Neural cell (in vitro differentiated cells): ENCODE results near the gene TMEFF1. TPM values are rescaled to one million over a fixed set of nuclear protein-coding genes. Genes with fewer than 3 reads are reported as not detected.

Source experiments
- H2AFZ ChIP-seq: fragments of 200-600, 300-800 bp; sonication (generic), shearing (Covaris generic); 2 replicates; pipeline ENCODE4 v1.6.0; 2014; ENCODE audit warnings: low read depth, mild to moderate bottlenecking, antibody characterized with exemption, low read length, moderate library complexity
- H3F3A ChIP-seq: fragments of 200-600 bp; shearing (Covaris generic); 2 replicates; pipeline ENCODE4 v1.6.1; 2016; ENCODE audit warnings: mild to moderate bottlenecking, moderate library complexity, mixed read lengths, antibody characterized with exemption, low read length; ENCODE audit not compliant: insufficient read depth, poor library complexity, severe bottlenecking
- H3K27ac ChIP-seq: fragments of 200-600, 300-800 bp; sonication (generic), shearing (Covaris generic); 2 replicates; pipeline ENCODE4 v1.5.1; 2014; ENCODE audit warnings: mild to moderate bottlenecking, low read length, moderate library complexity
- H3K27me3 ChIP-seq: fragments of 300-800, 200-600 bp; sonication (generic), shearing (Covaris generic); 2 replicates; pipeline ENCODE4 v1.6.0; 2014; ENCODE audit warnings: mild to moderate bottlenecking, low read depth, low read length, moderate library complexity; ENCODE audit not compliant: insufficient read depth
- H3K36me3 ChIP-seq: fragments of 300-800, 200-600 bp; sonication (generic), shearing (Covaris generic); 2 replicates; pipeline ENCODE4 v1.5.1; 2014; ENCODE audit warnings: mild to moderate bottlenecking, antibody characterized with exemption, low read length, moderate library complexity; ENCODE audit not compliant: insufficient read depth
- H3K4me2 ChIP-seq: fragments of 300-800, 200-600 bp; sonication (generic), shearing (Covaris generic); 2 replicates; pipeline ENCODE4 v1.6.0; 2014; ENCODE audit warnings: mild to moderate bottlenecking, low read length
- H3K4me3 ChIP-seq: fragments of 300-800, 200-600 bp; sonication (generic), shearing (Covaris generic); 2 replicates; pipeline ENCODE4 v1.5.1; 2014; ENCODE audit warnings: mild to moderate bottlenecking, low read length, moderate library complexity
- H3K79me2 ChIP-seq: fragments of 200-600 bp; shearing (Covaris generic); replicated peaks from 2 replicates; pipeline ENCODE4 v1.6.0; 2014; ENCODE audit warnings: mild to moderate bottlenecking, low read length, moderate library complexity; ENCODE audit not compliant: insufficient read depth
- H3K9ac ChIP-seq: fragments of 300-800, 200-600 bp; sonication (generic), shearing (Covaris generic); 2 replicates; pipeline ENCODE4 v1.6.1; 2016; ENCODE audit warnings: mild to moderate bottlenecking, low read length, mixed read lengths
- H3K9me2 ChIP-seq: fragments of 200-600 bp; shearing (Covaris generic); 2 replicates; pipeline ENCODE4 v1.6.1; 2016; ENCODE audit warnings: mild to moderate bottlenecking, low read length, mixed read lengths; ENCODE audit not compliant: insufficient read depth
- H3K9me3 ChIP-seq: fragments of 200-600, 300-800 bp; sonication (generic), shearing (Covaris generic); 2 replicates; pipeline ENCODE4 v1.6.1; 2016; ENCODE audit warnings: mild to moderate bottlenecking, mixed run types, low read length, moderate library complexity, mixed read lengths
- H4K20me1 ChIP-seq: fragments of 200-600 bp; shearing (Covaris generic); 2 replicates; pipeline ENCODE4 v1.6.1; 2016; ENCODE audit warnings: mild to moderate bottlenecking, mixed run types; ENCODE audit not compliant: insufficient read depth
- EP300 ChIP-seq: fragments of 450-650 bp; conservative IDR thresholded peaks from 2 replicates; pipeline ENCODE4 v1.6.1; 2014; ENCODE audit warnings: antibody characterized with exemption, mild to moderate bottlenecking, moderate library complexity; ENCODE audit not compliant: poor library complexity, severe bottlenecking
- EZH2 ChIP-seq: fragments of 200-600, 300-800 bp; shearing (Covaris generic), sonication (generic); IDR thresholded peaks from 2 replicates; pipeline ENCODE4 v1.6.1; 2014; ENCODE audit warnings: antibody characterized with exemption, low read length, borderline replicate concordance, mild to moderate bottlenecking; ENCODE audit not compliant: insufficient read depth, poor library complexity, severe bottlenecking
- MXI1 ChIP-seq: fragments of 450-650 bp; conservative IDR thresholded peaks from 2 replicates; pipeline ENCODE4 v1.6.1; 2014; ENCODE audit warnings: antibody characterized with exemption, mild to moderate bottlenecking; ENCODE audit not compliant: poor library complexity, severe bottlenecking
- POLR2AphosphoS5 ChIP-seq: IDR thresholded peaks from 2 replicates; pipeline ENCODE4 v1.6.1; 2012
- RAD21 ChIP-seq: fragments of 450-650 bp; conservative IDR thresholded peaks from 2 replicates; pipeline ENCODE4 v1.6.1; 2014; ENCODE audit warnings: antibody characterized with exemption, mild to moderate bottlenecking, moderate library complexity
- REST ChIP-seq: IDR thresholded peaks from 2 replicates; pipeline ENCODE4 v1.6.1; 2012; ENCODE audit warnings: borderline replicate concordance
- SMC3 ChIP-seq: fragments of 450-650 bp; conservative IDR thresholded peaks from 2 replicates; pipeline ENCODE4 v1.6.1; 2014; ENCODE audit warnings: antibody characterized with exemption, mild to moderate bottlenecking, moderate library complexity; ENCODE audit not compliant: poor library complexity
- TAF1 ChIP-seq: IDR thresholded peaks from 2 replicates; pipeline ENCODE4 v1.6.1; 2012; ENCODE audit warnings: low read depth
- polyA plus RNA-seq: library from polyadenylated mRNA; depleted of rRNA; stranded (reverse); fragments of >200 nt; gene quantifications from 2 replicates; pipeline ENCODE4 v1.2.3, GENCODE V29; 2014
- TF ChIP-seq, protein P1 (sequence below): fragments of 450-650 bp; IDR thresholded peaks from 2 replicates; pipeline ENCODE4 v1.5.1; 2014; ENCODE audit warnings: antibody characterized with exemption, mild to moderate bottlenecking, moderate library complexity; ENCODE audit not compliant: poor library complexity, severe bottlenecking

TMEFF1 gene
- polyA plus RNA-seq, 1 donor from 2014 or later, result 273 TPM

GRCh38 chr9:100449420-100449819 lies 23.5 kb upstream of the TMEFF1 start:
- TF ChIP-seq MXI1 (no peak), RAD21 (no peak), TAF1 (no peak), EZH2 (no peak)
- H3K27ac ChIP-seq, result no peak overlapping the region
- no peaks in the 10 kb centered on the region for H4K20me1 ChIP-seq
- no peak overlapping the region for H3K4me2 ChIP-seq
- H3K9ac ChIP-seq, result no peak overlapping the region
- peaks cover 17% of the 10 kb centered on the region for H3K36me3 ChIP-seq
- H3K79me2 ChIP-seq, result peaks cover 7% of the 10 kb centered on the region
- no peaks in the 10 kb centered on the region for H3F3A ChIP-seq
- no peak overlapping the region for H2AFZ ChIP-seq
- no peaks in the 10 kb centered on the region for H3K9me3 ChIP-seq
- no peak overlapping the region for H3K4me3 ChIP-seq
- no peaks in the 10 kb centered on the region for H3K27me3 ChIP-seq
- no peaks in the 10 kb centered on the region for H3K9me2 ChIP-seq

- no peak overlapping the region for H3K4me2 ChIP-seq
- no peaks in the 10 kb centered on the region for H4K20me1 ChIP-seq
- H2AFZ ChIP-seq, result no peak overlapping the region
- no peaks in the 10 kb centered on the region for H3K9me3 ChIP-seq
- no peak overlapping the region for H3K27ac ChIP-seq
- no peaks in the 10 kb centered on the region for H3K79me2 ChIP-seq
- no peak overlapping the region for H3K4me3 ChIP-seq
- no peaks in the 10 kb centered on the region for H3K27me3 ChIP-seq
- peaks cover 15% of the 10 kb centered on the region for H3K36me3 ChIP-seq
- TF ChIP-seq REST, result no peak
- TF ChIP-seq POLR2AphosphoS5, result no peak
- TF ChIP-seq EZH2, result no peak
- TF ChIP-seq TAF1, result no peak
- TF ChIP-seq RAD21, result no peak
- no peak for TF ChIP-seq MXI1
- TF ChIP-seq SMC3, result no peak
- TF ChIP-seq, protein P1, sequence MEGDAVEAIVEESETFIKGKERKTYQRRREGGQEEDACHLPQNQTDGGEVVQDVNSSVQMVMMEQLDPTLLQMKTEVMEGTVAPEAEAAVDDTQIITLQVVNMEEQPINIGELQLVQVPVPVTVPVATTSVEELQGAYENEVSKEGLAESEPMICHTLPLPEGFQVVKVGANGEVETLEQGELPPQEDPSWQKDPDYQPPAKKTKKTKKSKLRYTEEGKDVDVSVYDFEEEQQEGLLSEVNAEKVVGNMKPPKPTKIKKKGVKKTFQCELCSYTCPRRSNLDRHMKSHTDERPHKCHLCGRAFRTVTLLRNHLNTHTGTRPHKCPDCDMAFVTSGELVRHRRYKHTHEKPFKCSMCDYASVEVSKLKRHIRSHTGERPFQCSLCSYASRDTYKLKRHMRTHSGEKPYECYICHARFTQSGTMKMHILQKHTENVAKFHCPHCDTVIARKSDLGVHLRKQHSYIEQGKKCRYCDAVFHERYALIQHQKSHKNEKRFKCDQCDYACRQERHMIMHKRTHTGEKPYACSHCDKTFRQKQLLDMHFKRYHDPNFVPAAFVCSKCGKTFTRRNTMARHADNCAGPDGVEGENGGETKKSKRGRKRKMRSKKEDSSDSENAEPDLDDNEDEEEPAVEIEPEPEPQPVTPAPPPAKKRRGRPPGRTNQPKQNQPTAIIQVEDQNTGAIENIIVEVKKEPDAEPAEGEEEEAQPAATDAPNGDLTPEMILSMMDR, result no peak
- no peak for TF ChIP-seq EP300
- no peak overlapping the region for H3K9ac ChIP-seq
- no peaks in the 10 kb centered on the region for H3F3A ChIP-seq
- no peaks in the 10 kb centered on the region for H3K9me2 ChIP-seq
Observed at GRCh38 chr9:100452894-100453293, 20.1 kb upstream of the TMEFF1 start.

GRCh38 chr9:100455470-100455869 lies 17.5 kb upstream of the TMEFF1 start:
- Histone ChIP-seq H3K27ac (no peak overlapping the region), H3K4me2 (no peak overlapping the region), H3K36me3 (peaks cover 15% of the 10 kb centered on the region), H3K27me3 (no peaks in the 10 kb centered on the region), H3K9me3 (no peaks in the 10 kb centered on the region), H3K4me3 (no peak overlapping the region), H3K9ac (no peak overlapping the region), H3K79me2 (no peaks in the 10 kb centered on the region), H4K20me1 (no peaks in the 10 kb centered on the region), H3F3A (no peaks in the 10 kb centered on the region), H3K9me2 (no peaks in the 10 kb centered on the region), H2AFZ (no peak overlapping the region)
- TF ChIP-seq REST (no peak), MXI1 (no peak), SMC3 (no peak), EP300 (no peak), POLR2AphosphoS5 (no peak), EZH2 (no peak), TAF1 (no peak)
- TF ChIP-seq, protein P1, result no peak
